Measurements from ENCODE around the gene PRKAR1B.

DNA sequence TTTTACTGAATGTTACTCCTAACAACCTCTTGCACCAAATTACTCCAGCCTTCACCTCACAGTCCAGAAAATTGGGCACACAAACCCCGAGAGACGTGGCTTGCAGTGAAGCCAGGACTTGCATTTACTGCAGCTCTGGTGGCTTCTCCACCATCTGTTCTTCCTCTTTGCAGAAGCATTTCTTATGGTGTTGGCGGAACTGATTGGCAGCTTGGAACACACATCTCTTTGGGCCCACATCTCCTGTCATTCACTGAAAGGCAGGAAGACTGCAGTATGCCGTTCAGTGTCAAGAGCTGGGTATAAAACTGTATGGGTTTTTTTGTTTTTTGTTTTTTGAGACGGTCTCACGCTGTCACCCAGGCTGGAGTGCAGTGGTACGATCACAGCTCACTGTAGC lies 38.3 kb upstream of the PRKAR1B start:
- TF ChIP-seq CTCF (conservative IDR thresholded peaks at IDR 0.05; ENCODE audit: low read depth, low read length), result no peak
- no peak for TF ChIP-seq EZH2 (IDR thresholded peaks at IDR 0.05; ENCODE audit: borderline replicate concordance, low read depth, low read length, poor library complexity, severe bottlenecking)

Measured in A673 (cell line).